K562 (cell line): Measurements from ENCODE around the gene PRDM11. TPM values are rescaled to one million over a fixed set of nuclear protein-coding genes. Genes with fewer than 3 reads are reported as not detected.

Experiments
- ATAC-seq: fragments of 200-7000 bp; cut with Tn5 transposase; 3 replicates; pipeline ENCODE4 v1.9.1; 2020; ENCODE audit warnings: moderate library complexity
- BruUV-seq: library from RNA; stranded (reverse); fragments of 400-500 nt; replicated peaks from 2 replicates; lab custom pipeline; 2021; lab: Mats Ljungman, UMichigan
- CTCF ChIA-PET: fragments of 300-600 bp; formaldehyde crosslinking; extraction: SDS; loops from one replicate; lab custom pipeline; 2021; ENCODE audit warnings: low intra/inter-chr PET ratio; lab: Yijun Ruan, JAX
- POLR2A ChIA-PET: fragments of 300-600, 350-650 bp; sonication (Branson Sonifier 250); formaldehyde crosslinking; extraction: SDS; loops from one replicate; lab custom pipeline; 2021; ENCODE audit warnings: antibody characterized with exemption, inconsistent platforms; lab: Yijun Ruan, JAX
- DNase-seq, 4 experiments: peaks; one replicate each; pipeline versions ENCODE4 v3.0.0 to v3.0.0-alpha.2; 2011 to 2018; ENCODE audit warnings: low spot score in 3 of 4, mixed read lengths in 3 of 4; ENCODE audit errors: extremely low read depth in 1 of 4
- FAIRE-seq: peaks from 2 replicates; lab custom pipeline; 2011; peaks lifted over from hg19 to GRCh38; lab: Jason Lieb, UNC
- H2AFZ ChIP-seq: 2 replicates; pipeline ENCODE4 v1.6.0; 2011; ENCODE audit warnings: low read depth, low read length, control low read depth, inconsistent platforms
- H3K27ac ChIP-seq: fragments of 200-600 bp; 3 replicates; pipeline ENCODE4 v1.8.0; 2011; ENCODE audit warnings: low read depth, mild to moderate bottlenecking, control low read depth, inconsistent platforms, low read length, moderate library complexity, mixed read lengths; ENCODE audit errors: extremely low read depth
- H3K27me3 ChIP-seq, 2 experiments: fragments of 300-600 bp in 1 of 2; 2 replicates in 1 of 2; 3 replicates in 1 of 2; pipeline versions ENCODE4 v1.6.0 to v1.8.0; 2011; ENCODE audit warnings: inconsistent platforms in 2 of 2, low read length in 2 of 2, mild to moderate bottlenecking in 1 of 2, mixed read lengths in 1 of 2, moderate library complexity in 1 of 2; ENCODE audit not compliant: control insufficient read depth in 2 of 2, insufficient read depth in 2 of 2
- H3K36me3 ChIP-seq: fragments of 300-600 bp; 3 replicates; pipeline ENCODE4 v1.8.0; 2011; ENCODE audit warnings: mild to moderate bottlenecking, low read length, inconsistent platforms; ENCODE audit not compliant: control insufficient read depth, insufficient read depth
- H3K4me1 ChIP-seq, 2 experiments: fragments of 200-600 bp in 1 of 2; replicated peaks in 1 of 2; 2 replicates in 1 of 2; 3 replicates in 1 of 2; pipeline versions ENCODE4 v1.5.1 to v1.8.0; 2011; ENCODE audit warnings: inconsistent platforms in 2 of 2, low read length in 2 of 2, mild to moderate bottlenecking in 1 of 2, mixed read lengths in 1 of 2, moderate library complexity in 1 of 2; ENCODE audit not compliant: control insufficient read depth in 2 of 2, insufficient read depth in 2 of 2
- H3K4me2 ChIP-seq: 2 replicates; pipeline ENCODE4 v1.6.1; 2011; ENCODE audit warnings: low read length, control low read depth, inconsistent platforms, mixed read lengths; ENCODE audit not compliant: insufficient read depth
- H3K4me3 ChIP-seq: fragments of 200-600 bp; sonication (generic), shearing (Covaris generic); 2 replicates; pipeline ENCODE4 v1.5.1; 2016; ENCODE audit warnings: control low read depth, inconsistent platforms
- H3K79me2 ChIP-seq: fragments of 200-600 bp; 3 replicates; pipeline ENCODE4 v1.8.0; 2011; ENCODE audit warnings: low read length, inconsistent platforms; ENCODE audit not compliant: control insufficient read depth, insufficient read depth
- H3K9ac ChIP-seq, 2 experiments: 2 replicates each; pipeline versions ENCODE4 v1.6.0 to v1.6.1; 2011; ENCODE audit warnings: low read depth in 2 of 2, low read length in 2 of 2, control low read depth in 1 of 2, inconsistent platforms in 1 of 2, mild to moderate bottlenecking in 1 of 2, mixed read lengths in 1 of 2; ENCODE audit not compliant: insufficient read depth in 1 of 2
- H3K9me1 ChIP-seq: one replicate; pipeline ENCODE4 v1.6.0; 2011; ENCODE audit warnings: inconsistent platforms, mild to moderate bottlenecking, low read length, moderate library complexity; ENCODE audit not compliant: control insufficient read depth, insufficient read depth
- H3K9me3 ChIP-seq: replicated peaks from 2 replicates; pipeline ENCODE4 v1.5.1; 2011; ENCODE audit warnings: low read depth, low read length, inconsistent platforms; ENCODE audit not compliant: control insufficient read depth, insufficient read depth
- H4K20me1 ChIP-seq: replicated peaks from 2 replicates; pipeline ENCODE4 v1.6.1; 2011; ENCODE audit warnings: low read length, inconsistent platforms, mixed read lengths; ENCODE audit not compliant: control insufficient read depth, insufficient read depth
- BRD9 ChIP-seq: fragments of 450-650 bp; IDR thresholded peaks from 2 replicates; pipeline ENCODE4 v1.6.1; 2018; ENCODE audit warnings: low read depth; ENCODE audit not compliant: partially characterized antibody
- CBX8 ChIP-seq: fragments of 200-600 bp; sonication (generic); IDR thresholded peaks from 2 replicates; pipeline ENCODE4 v1.6.1; 2012; ENCODE audit warnings: borderline replicate concordance, mixed run types, low read depth, mild to moderate bottlenecking, moderate library complexity, mixed read lengths, low read length, control low read depth, inconsistent platforms; ENCODE audit not compliant: poor library complexity, severe bottlenecking; ENCODE audit errors: extremely low read depth
- CHD2 ChIP-seq: IDR thresholded peaks from 2 replicates; pipeline ENCODE4 v1.6.1; 2011; ENCODE audit warnings: low read depth, low read length
- CXXC5 ChIP-seq: fragments of 250-450 bp; sonication (Bioruptor Pico); IDR thresholded peaks from 2 replicates; pipeline ENCODE4 v1.8.0; 2022; ENCODE audit warnings: inconsistent platforms, mild to moderate bottlenecking, moderate library complexity
- ELF4 ChIP-seq: fragments of 450-650 bp; formaldehyde crosslinking; IDR thresholded peaks from 2 replicates; pipeline ENCODE4 v1.4.0; 2022; ENCODE audit warnings: missing genetic modification characterization
- MYBL2 ChIP-seq, 2 experiments: fragments of 450-650 bp in 1 of 2; sonication (generic) in 1 of 2; formaldehyde crosslinking in 1 of 2; IDR thresholded peaks; 2 replicates each; pipeline versions ENCODE4 v1.6.1 to v1.8.1; 2017 to 2022; ENCODE audit warnings: borderline replicate concordance in 1 of 2, inconsistent platforms in 1 of 2, low read depth in 1 of 2, mild to moderate bottlenecking in 1 of 2, missing genetic modification reagents in 1 of 2, moderate library complexity in 1 of 2
- PML ChIP-seq: IDR thresholded peaks from 2 replicates; pipeline ENCODE4 v1.6.1; 2012; ENCODE audit warnings: low read length, inconsistent platforms
- RBM15 ChIP-seq: fragments of 200-400 bp; formaldehyde crosslinking; IDR thresholded peaks from 2 replicates; pipeline ENCODE4 v1.6.1; 2018; ENCODE audit warnings: mild to moderate bottlenecking, low read length, moderate library complexity; ENCODE audit not compliant: insufficient read depth
- SAFB2 ChIP-seq: fragments of 200-400 bp; formaldehyde crosslinking; IDR thresholded peaks from 2 replicates; pipeline ENCODE4 v1.6.1; 2018; ENCODE audit warnings: borderline replicate concordance, low read length, low read depth, moderate library complexity; ENCODE audit not compliant: severe bottlenecking
- THRB ChIP-seq: fragments of 450-650 bp; formaldehyde crosslinking; conservative IDR thresholded peaks from 2 replicates; pipeline ENCODE4 v1.4.0; 2022; ENCODE audit warnings: mild to moderate bottlenecking, missing genetic modification characterization
- WGBS: fragments of 100-300 bp; shearing (Covaris generic); methylation state at CpG from one replicate; pipeline ENCODE4 v1.1.6; 2016; ENCODE audit warnings: low coverage, mixed read lengths; ENCODE audit not compliant: insufficient coverage; ENCODE audit errors: missing lambda C conversion rate; 5-methylcytosine and 5-hydroxymethylcytosine counted together
- in situ Hi-C: fragments of 300-500 bp; cut with MboI; formaldehyde crosslinking; loops from 4 replicates; pipeline ENCODE4 v1.15.0; 2018; ENCODE audit warnings: inconsistent platforms, mixed read lengths
- intact Hi-C: fragments of 100-400 bp; cut with micrococcal nuclease; formaldehyde crosslinking; loops from 2 replicates; pipeline ENCODE4 v1.14.2; 2022
- polyA plus RNA-seq, 8 experiments: library from polyadenylated mRNA; depleted of rRNA in 4 of 8; stranded (reverse) in 5 of 8; unstranded in 3 of 8; fragments of >200 nt; fragmentation: Nextera tagmentation in 2 of 8; fragmentation: Illumina TruSeq in 1 of 8; extraction: Ambion mirVana in 2 of 8; extraction: Trizol in 1 of 8; gene quantifications; 2 replicates each; pipeline versions ENCODE4 v1.2.1 to v1.2.3, GENCODE V29; 2011 to 2014; ENCODE audit warnings: inconsistent platforms in 1 of 8, missing spikeins in 1 of 8
- total RNA-seq, 7 experiments: library from RNA; depleted of rRNA in 6 of 7; stranded (reverse); fragments of >200 nt in 6 of 7; fragmentation: Illumina TruSeq in 2 of 7; extraction: Trizol in 2 of 7; gene quantifications; 2 replicates each; pipeline versions ENCODE4 v1.2.1 to v1.2.3, GENCODE V29; 2011 to 2021; ENCODE audit warnings: low replicate concordance in 1 of 7

The PRDM11 gene
- total and polyA plus RNA-seq, 9 of the 15 experiments (the other 6 are each of a cell fraction or from before 2014, with no cell fraction given): 0.01 to 1.1 (median 0.29) TPM

- CTCF ChIA-PET: no interaction called here
- ATAC-seq (no peak), DNase-seq (no peak), FAIRE-seq (no peak)
- intact Hi-C loops (no loop called here), in situ Hi-C loops (no loop called here)
- Histone ChIP-seq H3K9me3 (no peaks in the 10 kb centered on the region), H3K27ac (no peak overlapping the region), H3K9ac (no peak overlapping the region), H3K4me3 (no peak overlapping the region), H3K79me2 (no peaks in the 10 kb centered on the region), H3K36me3 (no peaks in the 10 kb centered on the region), H4K20me1 (peaks cover 9% of the 10 kb centered on the region; the same call in 1 of the 2 replicates), H3K4me2 (no peak overlapping the region), H3K9me1 (no peaks in the 10 kb centered on the region), H3K4me1 (no peaks in the 10 kb centered on the region), H2AFZ (no peak overlapping the region), H3K27me3 (peaks cover 2 to 50% of the 10 kb centered on the region in 2 experiments; a peak in 3 of 5 replicates)
- BruUV-seq: no TSS peak
- 18% methylated on average over 15 of the region's 15 CpGs for WGBS
- POLR2A ChIA-PET: interaction anchor here (0.6 to 1.5 kb wide), 2 partner anchors 9 to 248 kb away, joined by 3 to 4 read pairs; no protein-coding TSS in a partner anchor
- TF ChIP-seq PML (no peak), SAFB2 (no peak), THRB (no peak), CHD2 (no peak), MYBL2 (IDR thresholded peaks at IDR 0.05; ENCODE audit: low read depth) (no peak), MYBL2 (CRISPR knock-in tag; IDR thresholded peaks at IDR 0.05; ENCODE audit: borderline replicate concordance) (no peak), RBM15 (no peak), CXXC5 (CRISPR knock-in tag) (no peak), BRD9 (no peak), ELF4 (no peak), CBX8 (no peak)
Observed at GRCh38 chr11:45163956-45164575, 17.6 kb downstream of the PRDM11 start.
